CD4-positive, alpha-beta T cell (primary cell): ENCODE data around the gene DEPDC7. TPM values are rescaled to one million over a fixed set of nuclear protein-coding genes. Genes with fewer than 3 reads are reported as not detected.
"Not testable (repeated sequence)": the region's sequence is repeated elsewhere in the genome, so short reads cannot be mapped to it uniquely, and the experiment has no call there.

ENCODE experiments used
- ATAC-seq: fragments of 200-7000 bp; cut with Tn5 transposase; one replicate; pipeline ENCODE4 v1.10.0; 2022; ENCODE audit warnings: mild to moderate bottlenecking; ENCODE audit not compliant: poor library complexity
- CTCF ChIA-PET: fragments of 350-600 bp; sonication (Branson Sonifier 250); formaldehyde crosslinking; loops from one replicate; lab custom pipeline; 2021; ENCODE audit warnings: antibody characterized with exemption, inconsistent platforms; lab: Charles Lee
- POLR2A ChIA-PET: fragments of 350-600 bp; sonication (Branson Sonifier 250); formaldehyde crosslinking; loops from one replicate; lab custom pipeline; 2021; ENCODE audit warnings: antibody characterized with exemption, inconsistent platforms; lab: Charles Lee
- DNase-seq, 14 experiments: peaks; one replicate each; pipeline ENCODE4 v3.0.0-alpha.2; 2013 to 2020; ENCODE audit warnings: mixed read lengths in 2 of 14
- H3K27ac ChIP-seq, 2 donors: one replicate each; pipeline versions ENCODE4 v1.5.1 to v1.7.0; 2013; ENCODE audit warnings: low read length in 2 of 2, low read depth in 1 of 2, mild to moderate bottlenecking in 1 of 2
- H3K27me3 ChIP-seq, 2 experiments: 1 replicate in 1 of 2; 2 replicates in 1 of 2; pipeline versions ENCODE4 v1.6.1 to v1.7.0; 2013; ENCODE audit warnings: low read length in 2 of 2, control low read depth in 1 of 2, mild to moderate bottlenecking in 1 of 2, moderate library complexity in 1 of 2; ENCODE audit not compliant: insufficient read depth in 2 of 2, control insufficient read depth in 1 of 2
- H3K36me3 ChIP-seq: one replicate; pipeline ENCODE4 v1.6.1; 2013; ENCODE audit warnings: low read length, control low read depth; ENCODE audit not compliant: insufficient read depth
- H3K4me1 ChIP-seq: one replicate; pipeline ENCODE4 v1.6.1; 2013; ENCODE audit warnings: low read length, control low read depth; ENCODE audit not compliant: insufficient read depth
- H3K4me3 ChIP-seq: one replicate; pipeline ENCODE4 v1.5.1; 2013; ENCODE audit warnings: mild to moderate bottlenecking, low read length, moderate library complexity
- H3K9me3 ChIP-seq, 2 experiments: 1 replicate in 1 of 2; 2 replicates in 1 of 2; pipeline versions ENCODE4 v1.6.1 to v1.7.0; 2013; ENCODE audit warnings: low read length in 2 of 2, mild to moderate bottlenecking in 2 of 2, control low read depth in 1 of 2, moderate library complexity in 1 of 2; ENCODE audit not compliant: control insufficient read depth in 1 of 2, insufficient read depth in 1 of 2
- H3K27ac Mint-ChIP-seq: one replicate; pipeline ENCODE4 v1.8.0; 2020; ENCODE audit warnings: mixed read lengths
- H3K27me3 Mint-ChIP-seq: one replicate; pipeline ENCODE4 v1.8.0; 2021; ENCODE audit warnings: mixed read lengths
- H3K36me3 Mint-ChIP-seq: one replicate; pipeline ENCODE4 v1.8.0; 2021; ENCODE audit warnings: low read depth, mixed read lengths
- H3K4me1 Mint-ChIP-seq: one replicate; pipeline ENCODE4 v1.8.0; 2021; ENCODE audit warnings: low read depth, mixed read lengths
- H3K4me3 Mint-ChIP-seq: one replicate; pipeline ENCODE4 v1.8.0; 2020; ENCODE audit warnings: mild to moderate bottlenecking, mixed read lengths
- H3K9me3 Mint-ChIP-seq: one replicate; pipeline ENCODE4 v1.8.0; 2020; ENCODE audit warnings: mixed read lengths
- intact Hi-C, 2 experiments: fragments of 100-400 bp; cut with DNase I in 1 of 2; cut with micrococcal nuclease in 1 of 2; formaldehyde crosslinking; loops; one replicate each; pipeline versions ENCODE4 v1.15.1 to v1.9.0; 2023 to 2025; cut with DNase I, micrococcal nuclease
- total RNA-seq, 174 experiments: library from RNA in 2 of 174; stranded (reverse) in 2 of 174; gene quantifications; one replicate each; pipeline ENCODE4 v1.2.3 and lab custom pipeline; 2021 to 2026
- TF ChIP-seq, protein P1 (sequence below): fragments of 200-600 bp; IDR thresholded peaks from one replicate; pipeline ENCODE4 v1.8.0; 2022; ENCODE audit warnings: antibody characterized with exemption, mild to moderate bottlenecking

Gene DEPDC7
- total RNA-seq, 2 experiments from 2014 or later, result 2.9 to 3.1 TPM

DNA sequence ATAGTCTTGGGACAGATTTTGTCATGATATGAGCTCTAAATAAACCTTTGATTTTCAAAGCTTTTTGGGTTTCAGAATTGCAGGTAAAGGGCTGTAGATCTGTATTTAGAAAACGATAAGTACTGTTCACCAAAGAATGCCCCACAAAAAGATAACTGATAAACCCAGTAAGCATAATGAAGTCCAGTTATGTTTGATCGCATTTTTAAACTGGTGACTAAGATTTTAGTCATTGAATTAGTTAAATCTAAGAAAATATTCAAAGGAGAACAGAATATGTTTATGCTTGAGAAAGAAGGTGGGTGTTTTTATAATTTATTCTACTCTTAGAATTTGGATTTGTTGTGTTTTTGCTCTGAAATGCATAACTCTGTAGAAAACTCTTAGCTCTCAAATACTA lies 11.6 kb downstream of the DEPDC7 start:
- no peaks in the 10 kb centered on the region for H3K36me3 ChIP-seq
- no peaks in the 10 kb centered on the region for H3K9me3 ChIP-seq
- no peaks in the 10 kb centered on the region for H3K27me3 ChIP-seq
- Mint-ChIP-seq H3K4me1 (peaks cover under 1% of the 10 kb centered on the region), H3K36me3 (peaks cover 7% of the 10 kb centered on the region), H3K4me3 (no peak overlapping the region), H3K27me3 (no peaks in the 10 kb centered on the region), H3K9me3 (no peaks in the 10 kb centered on the region), H3K27ac (no peak overlapping the region)
- DNase-seq (no peak), ATAC-seq (no peak)
- no peak overlapping the region for H3K27ac ChIP-seq
- ChIA-PET CTCF (interaction anchor here (2.8 kb wide), 1 partner anchor 38 kb away, joined by 7 read pairs; no protein-coding TSS in a partner anchor), POLR2A (interaction anchor here (2.8 kb wide), 1 partner anchor 11 kb away, joined by 15 read pairs; the partner anchor contains the start of gene DEPDC7)
- H3K4me1 ChIP-seq, result no peaks in the 10 kb centered on the region
- no peak overlapping the region for H3K4me3 ChIP-seq
- TF ChIP-seq, protein P1, sequence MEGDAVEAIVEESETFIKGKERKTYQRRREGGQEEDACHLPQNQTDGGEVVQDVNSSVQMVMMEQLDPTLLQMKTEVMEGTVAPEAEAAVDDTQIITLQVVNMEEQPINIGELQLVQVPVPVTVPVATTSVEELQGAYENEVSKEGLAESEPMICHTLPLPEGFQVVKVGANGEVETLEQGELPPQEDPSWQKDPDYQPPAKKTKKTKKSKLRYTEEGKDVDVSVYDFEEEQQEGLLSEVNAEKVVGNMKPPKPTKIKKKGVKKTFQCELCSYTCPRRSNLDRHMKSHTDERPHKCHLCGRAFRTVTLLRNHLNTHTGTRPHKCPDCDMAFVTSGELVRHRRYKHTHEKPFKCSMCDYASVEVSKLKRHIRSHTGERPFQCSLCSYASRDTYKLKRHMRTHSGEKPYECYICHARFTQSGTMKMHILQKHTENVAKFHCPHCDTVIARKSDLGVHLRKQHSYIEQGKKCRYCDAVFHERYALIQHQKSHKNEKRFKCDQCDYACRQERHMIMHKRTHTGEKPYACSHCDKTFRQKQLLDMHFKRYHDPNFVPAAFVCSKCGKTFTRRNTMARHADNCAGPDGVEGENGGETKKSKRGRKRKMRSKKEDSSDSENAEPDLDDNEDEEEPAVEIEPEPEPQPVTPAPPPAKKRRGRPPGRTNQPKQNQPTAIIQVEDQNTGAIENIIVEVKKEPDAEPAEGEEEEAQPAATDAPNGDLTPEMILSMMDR, result no peak
- intact Hi-C loops, result loop anchor here in 1 of 2 experiments (10.0 kb wide), 1 partner anchor 708 kb away; the partner anchor contains the start of gene CD59

DNA sequence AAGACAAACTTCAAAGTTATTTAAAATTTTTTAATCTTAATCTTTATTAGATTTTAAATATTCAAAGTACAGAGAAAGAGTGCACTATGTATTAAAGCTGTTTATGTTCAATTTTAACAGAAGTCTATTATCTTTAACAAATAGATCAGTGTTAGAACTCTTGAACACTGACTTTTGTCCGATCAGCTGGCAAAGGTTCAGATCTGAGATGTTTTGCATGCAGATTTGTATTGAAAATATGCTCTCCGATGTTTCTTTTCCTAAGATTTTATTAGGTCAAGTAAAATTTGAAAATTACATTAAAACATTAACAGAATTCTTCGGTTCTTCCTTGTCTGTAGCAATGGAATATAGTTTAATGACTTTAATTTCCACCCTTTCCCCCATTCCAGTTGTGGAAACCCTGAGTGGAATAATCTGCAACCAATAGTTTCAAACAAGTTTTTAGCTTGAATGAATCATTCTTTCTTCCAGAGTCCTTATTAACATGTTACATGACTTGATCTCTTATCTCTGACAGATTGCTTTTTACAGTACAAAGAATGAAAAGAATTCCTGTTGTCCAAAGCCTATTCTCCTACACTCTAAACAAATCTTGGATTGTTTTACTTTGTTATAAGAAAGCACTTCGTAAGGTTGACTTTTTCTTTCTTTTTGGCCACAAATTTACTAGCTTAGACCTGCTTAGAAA lies 12.3 kb downstream of the DEPDC7 start:
- H3K4me3 Mint-ChIP-seq, result no peak overlapping the region
- Histone ChIP-seq H3K36me3 (no peaks in the 10 kb centered on the region), H3K4me1 (no peaks in the 10 kb centered on the region), H3K4me3 (no peak overlapping the region), H3K27ac (no peak overlapping the region), H3K9me3 (no peaks in the 10 kb centered on the region), H3K27me3 (no peaks in the 10 kb centered on the region)
- TF ChIP-seq, protein P1, result no peak
- DNase-seq (no peak), ATAC-seq (no peak)
- POLR2A ChIA-PET, result interaction anchor here (0.6 to 2.8 kb wide), 2 partner anchors 12 to 13 kb away, joined by 4 to 15 read pairs; partner anchors contain the start of gene DEPDC7
- no peaks in the 10 kb centered on the region for H3K4me1 Mint-ChIP-seq
- CTCF ChIA-PET, result interaction anchor here (2.8 kb wide), 1 partner anchor 38 kb away, joined by 7 read pairs; no protein-coding TSS in a partner anchor
- no peaks in the 10 kb centered on the region for H3K27me3 Mint-ChIP-seq
- no peak overlapping the region for H3K27ac Mint-ChIP-seq
- intact Hi-C loops, result loop anchor here in 1 of 2 experiments (10.0 kb wide), 1 partner anchor 707 kb away; the partner anchor contains the start of gene CD59
- H3K36me3 Mint-ChIP-seq, result peaks cover 7% of the 10 kb centered on the region
- no peaks in the 10 kb centered on the region for H3K9me3 Mint-ChIP-seq

DNA sequence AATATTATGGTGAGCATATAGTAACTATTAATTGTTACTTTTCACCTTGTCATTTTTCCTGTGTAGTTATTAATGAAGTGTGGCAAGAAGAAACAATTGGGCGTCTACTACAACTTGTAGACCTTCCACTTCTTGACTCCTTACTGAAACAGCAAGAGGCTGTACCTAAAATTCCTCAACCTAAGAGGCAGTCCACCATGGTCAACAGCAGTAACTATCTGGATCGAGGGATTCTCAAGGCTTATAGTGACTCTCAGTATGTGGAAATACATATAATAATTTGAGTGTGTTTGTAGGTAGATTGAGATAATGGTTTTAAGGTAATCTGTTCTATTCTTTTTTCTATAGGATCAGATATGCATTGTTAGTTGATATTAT lies 12.8 kb downstream of the DEPDC7 start:
- H3K36me3 ChIP-seq, result no peaks in the 10 kb centered on the region
- TF ChIP-seq, protein P1, result no peak
- no peak overlapping the region for H3K4me3 Mint-ChIP-seq
- ATAC-seq (no peak), DNase-seq (no peak)
- ChIA-PET CTCF (interaction anchor here (2.8 kb wide), 1 partner anchor 37 kb away, joined by 7 read pairs; no protein-coding TSS in a partner anchor), POLR2A (interaction anchor here (0.6 kb wide), 1 partner anchor 14 kb away, joined by 4 read pairs; no protein-coding TSS in a partner anchor)
- H3K27ac Mint-ChIP-seq, result no peak overlapping the region
- no peaks in the 10 kb centered on the region for H3K27me3 ChIP-seq
- no peaks in the 10 kb centered on the region for H3K9me3 Mint-ChIP-seq
- no peak overlapping the region for H3K4me3 ChIP-seq
- H3K27ac ChIP-seq, result no peak overlapping the region
- no peaks in the 10 kb centered on the region for H3K27me3 Mint-ChIP-seq
- H3K4me1 ChIP-seq, result no peaks in the 10 kb centered on the region
- no peaks in the 10 kb centered on the region for H3K4me1 Mint-ChIP-seq
- H3K36me3 Mint-ChIP-seq, result peaks cover 7% of the 10 kb centered on the region
- H3K9me3 ChIP-seq, result no peaks in the 10 kb centered on the region
- intact Hi-C loops, result loop anchor here in 1 of 2 experiments (10.0 kb wide), 1 partner anchor 706 kb away; the partner anchor contains the start of gene CD59

DNA sequence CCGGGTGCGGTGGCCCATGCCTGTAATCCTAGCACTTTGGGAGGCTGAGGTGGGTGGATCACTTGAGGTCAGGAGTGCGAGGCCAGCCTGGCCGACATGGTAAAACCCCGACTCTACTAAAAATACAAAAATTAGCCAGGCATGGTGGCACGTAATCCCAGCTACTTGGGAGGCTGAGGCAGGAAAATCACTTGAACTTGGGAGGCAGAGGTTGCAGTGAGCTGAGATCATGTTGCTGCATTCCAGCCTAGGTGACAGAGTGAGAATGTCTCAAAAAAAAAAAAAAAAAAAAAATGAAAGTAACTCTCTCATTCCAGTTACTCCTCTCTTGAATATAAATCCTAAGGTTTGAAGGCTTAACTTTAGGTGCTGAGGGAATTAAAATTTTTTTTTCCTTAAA lies 13.5 kb downstream of the DEPDC7 start:
- POLR2A ChIA-PET, H3K27me3 Mint-ChIP-seq, H3K4me1 ChIP-seq, H3K4me3 ChIP-seq, H3K27me3 ChIP-seq, ATAC-seq, DNase-seq, H3K36me3 Mint-ChIP-seq, H3K36me3 ChIP-seq, H3K27ac Mint-ChIP-seq, H3K9me3 ChIP-seq, H3K9me3 Mint-ChIP-seq, H3K4me3 Mint-ChIP-seq, H3K27ac ChIP-seq, H3K4me1 Mint-ChIP-seq: not testable (repeated sequence)
- CTCF ChIA-PET, result interaction anchor here (2.8 kb wide), 1 partner anchor 36 kb away, joined by 7 read pairs; no protein-coding TSS in a partner anchor
- intact Hi-C loops, result loop anchor here in 1 of 2 experiments (10.0 kb wide), 1 partner anchor 706 kb away; the partner anchor contains the start of gene CD59
